Karpas-422 (cell line): Measurements from ENCODE around the gene WIPF3. TPM values are rescaled to one million over a fixed set of nuclear protein-coding genes. Genes with fewer than 3 reads are reported as not detected.

Experiments used
- DNase-seq: peaks from one replicate; pipeline ENCODE4 v3.0.0-alpha.2; 2015
- H2AFZ ChIP-seq: fragments of 200-600 bp; sonication (generic); 2 replicates; pipeline ENCODE4 v1.6.1; 2014; ENCODE audit warnings: antibody characterized with exemption, low read length, mixed read lengths
- H3K27ac ChIP-seq: fragments of 200-600 bp; sonication (generic); 2 replicates; pipeline ENCODE4 v1.5.1; 2014; ENCODE audit warnings: mild to moderate bottlenecking, low read length, moderate library complexity
- H3K27me3 ChIP-seq: fragments of 200-600 bp; sonication (generic); 2 replicates; pipeline ENCODE4 v1.6.1; 2014; ENCODE audit warnings: low read length, mixed read lengths
- H3K36me3 ChIP-seq: fragments of 200-600 bp; sonication (generic); 2 replicates; pipeline ENCODE4 v1.6.1; 2014; ENCODE audit warnings: low read length, mixed read lengths; ENCODE audit not compliant: insufficient read depth
- H3K4me1 ChIP-seq: fragments of 200-600 bp; sonication (generic); 2 replicates; pipeline ENCODE4 v1.6.1; 2014; ENCODE audit warnings: mild to moderate bottlenecking, low read length, mixed read lengths
- H3K4me2 ChIP-seq: fragments of 200-600 bp; sonication (generic); 2 replicates; pipeline ENCODE4 v1.6.1; 2014; ENCODE audit warnings: low read length, low read depth, mild to moderate bottlenecking; ENCODE audit not compliant: poor library complexity, severe bottlenecking
- H3K4me3 ChIP-seq: fragments of 200-600 bp; sonication (generic); 2 replicates; pipeline ENCODE4 v1.5.1; 2014; ENCODE audit warnings: mild to moderate bottlenecking, antibody characterized with exemption, low read length, mixed read lengths
- H3K79me2 ChIP-seq: fragments of 200-600 bp; sonication (generic); 2 replicates; pipeline ENCODE4 v1.6.1; 2014; ENCODE audit warnings: mild to moderate bottlenecking, low read length, mixed read lengths
- H3K9ac ChIP-seq: fragments of 200-600 bp; sonication (generic); 2 replicates; pipeline ENCODE4 v1.6.0; 2014; ENCODE audit warnings: low read length
- H3K9me2 ChIP-seq: fragments of 200-600 bp; sonication (generic), shearing (Covaris generic); replicated peaks from 2 replicates; pipeline ENCODE4 v1.6.0; 2014; ENCODE audit warnings: mild to moderate bottlenecking, low read length, moderate library complexity; ENCODE audit not compliant: insufficient read depth
- H3K9me3 ChIP-seq: fragments of 300-700, 200-600 bp; sonication (generic); 2 replicates; pipeline ENCODE4 v1.6.1; 2014; ENCODE audit warnings: low read length, mixed read lengths
- H4K20me1 ChIP-seq: fragments of 200-600 bp; sonication (generic); 2 replicates; pipeline ENCODE4 v1.6.1; 2014; ENCODE audit warnings: mild to moderate bottlenecking, antibody characterized with exemption, low read length, low read depth; ENCODE audit not compliant: insufficient read depth
- small RNA-seq: library from RNA; depleted of rRNA; stranded (forward); fragments of <200 nt; gene quantifications from one replicate; pipeline ENCODE3, GENCODE V24; 2014
- total RNA-seq: library from RNA; depleted of rRNA; stranded (reverse); fragments of >200 nt; shearing (Covaris generic); gene quantifications from 2 replicates; pipeline ENCODE4 v1.2.3, GENCODE V29; 2014; ENCODE audit warnings: low replicate concordance; rRNA removed

Gene WIPF3
- total RNA-seq, 1 experiment from 2014 or later = not detected

DNA sequence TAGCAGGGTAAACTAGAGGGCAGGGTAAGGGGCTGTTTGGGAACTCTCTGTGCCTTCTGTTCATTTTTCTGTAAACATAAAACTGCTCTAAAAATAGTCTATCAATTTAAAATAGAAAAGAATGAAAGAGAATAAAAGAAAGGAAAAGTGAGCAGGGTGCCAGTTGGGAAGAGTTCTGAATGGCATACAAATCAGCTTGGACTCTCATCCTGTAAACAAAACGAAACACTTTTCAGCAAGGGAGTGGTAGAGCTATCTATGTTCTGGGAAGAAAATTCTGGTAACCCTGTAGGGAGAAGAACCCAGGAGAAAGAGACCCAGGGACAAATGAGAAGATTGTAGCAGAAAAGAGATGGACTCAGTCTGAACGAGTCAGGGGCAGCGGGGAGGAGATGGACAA lies 158.7 kb downstream of the WIPF3 start:
- no peaks in the 10 kb centered on the region for H4K20me1 ChIP-seq
- H3K27me3 ChIP-seq = no peaks in the 10 kb centered on the region
- peaks cover 78% of the 10 kb centered on the region for H3K79me2 ChIP-seq
- no peak overlapping the region for H3K4me3 ChIP-seq
- H3K27ac ChIP-seq = no peak overlapping the region
- H3K4me1 ChIP-seq = peaks cover 20% of the 10 kb centered on the region
- no peaks in the 10 kb centered on the region for H3K9me2 ChIP-seq
- no peak overlapping the region for H2AFZ ChIP-seq
- no peak overlapping the region for H3K4me2 ChIP-seq
- no peak for DNase-seq
- no peak overlapping the region for H3K9ac ChIP-seq
- no peaks in the 10 kb centered on the region for H3K9me3 ChIP-seq
- peaks cover 48% of the 10 kb centered on the region for H3K36me3 ChIP-seq

Small RNAs within 50 kb of the gene (small RNA-seq; reads per million reads assigned to genes)
- 0.20 reads per million for gene RF01210

Other genes starting within 250 kb of the WIPF3 start
- not detected in 2 replicates for gene PRR15, start 242.7 kb upstream of the WIPF3 start, total RNA-seq
- gene SCRN1, start 183.3 kb downstream of the WIPF3 start, total RNA-seq = 86.4 and 88.6 TPM in 2 replicates
- gene FKBP14, start 220.2 kb downstream of the WIPF3 start, total RNA-seq = 9.0 and 13.5 TPM in 2 replicates
- 28.1 and 41.0 TPM in 2 replicates for gene PLEKHA8, start 221.9 kb downstream of the WIPF3 start, total RNA-seq